Progenitor cell of endocrine pancreas (in vitro differentiated cells): ENCODE data around the gene LPP. TPM values are rescaled to one million over a fixed set of nuclear protein-coding genes. Genes with fewer than 3 reads are reported as not detected.

Source experiments
- DNase-seq: peaks from one replicate; pipeline ENCODE4 v3.0.0; 2021; ENCODE audit warnings: low spot score; ENCODE audit not compliant: unreplicated experiment
- H3K27ac Mint-ChIP-seq: 2 replicates; pipeline ENCODE4 v1.8.0; 2021; ENCODE audit warnings: mild to moderate bottlenecking, moderate library complexity, mixed read lengths
- H3K27me3 Mint-ChIP-seq: 2 replicates; pipeline ENCODE4 v1.8.0; 2021; ENCODE audit warnings: mixed read lengths
- H3K36me3 Mint-ChIP-seq: 2 replicates; pipeline ENCODE4 v1.8.0; 2022; ENCODE audit warnings: mixed read lengths; ENCODE audit not compliant: insufficient read depth
- H3K4me1 Mint-ChIP-seq: 2 replicates; pipeline ENCODE4 v1.8.0; 2021; ENCODE audit warnings: low read depth, mixed read lengths
- H3K4me3 Mint-ChIP-seq: 2 replicates; pipeline ENCODE4 v1.8.0; 2021; ENCODE audit warnings: low read depth, mild to moderate bottlenecking, moderate library complexity, mixed read lengths
- H3K9me3 Mint-ChIP-seq: 2 replicates; pipeline ENCODE4 v1.8.0; 2021; ENCODE audit warnings: low read depth, mixed read lengths
- CTCF ChIP-seq: fragments of 200-600 bp; sonication (generic); IDR thresholded peaks from one replicate; pipeline ENCODE4 v1.5.0; 2021; ENCODE audit warnings: antibody characterized with exemption, mild to moderate bottlenecking; ENCODE audit not compliant: unreplicated experiment
- total RNA-seq: library from RNA; stranded (reverse); gene quantifications from 2 replicates; pipeline ENCODE4 v1.2.1, GENCODE V29; 2021

LPP gene
- total RNA-seq, 1 donor from 2014 or later = 131 TPM

GRCh38 chr3:188817103-188817934, 663.4 kb downstream of the LPP start:
- peak overlapping the region; percentile 76 for H3K27ac Mint-ChIP-seq
- H3K36me3 Mint-ChIP-seq = no peaks in the 10 kb centered on the region
- no peak for DNase-seq
- no peaks in the 10 kb centered on the region for H3K27me3 Mint-ChIP-seq
- no peak overlapping the region for H3K4me3 Mint-ChIP-seq
- TF ChIP-seq CTCF = no peak
- no peaks in the 10 kb centered on the region for H3K9me3 Mint-ChIP-seq
- H3K4me1 Mint-ChIP-seq = peaks cover 19% of the 10 kb centered on the region

GRCh38 chr3:188817935-188818269, 663.9 kb downstream of the LPP start:
- peak overlapping the region; percentile 76 for H3K27ac Mint-ChIP-seq

GRCh38 chr3:188818282-188818681, 664.3 kb downstream of the LPP start:
- no peak for TF ChIP-seq CTCF
- no peaks in the 10 kb centered on the region for H3K27me3 Mint-ChIP-seq
- no peak overlapping the region for H3K4me3 Mint-ChIP-seq
- H3K27ac Mint-ChIP-seq = no peak overlapping the region
- H3K4me1 Mint-ChIP-seq = peaks cover 19% of the 10 kb centered on the region
- no peak for DNase-seq
- H3K36me3 Mint-ChIP-seq = no peaks in the 10 kb centered on the region
- H3K9me3 Mint-ChIP-seq = no peaks in the 10 kb centered on the region

More at GRCh38 chr3:188817935-188818269, 663.9 kb downstream of the LPP start:
- DNase-seq = no peak
- TF ChIP-seq CTCF = no peak
- Mint-ChIP-seq H3K9me3 (no peaks in the 10 kb centered on the region), H3K4me3 (no peak overlapping the region), H3K4me1 (peaks cover 19% of the 10 kb centered on the region), H3K36me3 (no peaks in the 10 kb centered on the region), H3K27me3 (no peaks in the 10 kb centered on the region)

GRCh38 chr3:188819939-188820338, 666.0 kb downstream of the LPP start:
- DNase-seq = no peak
- TF ChIP-seq CTCF = no peak
- no peaks in the 10 kb centered on the region for H3K9me3 Mint-ChIP-seq
- peaks cover 19% of the 10 kb centered on the region for H3K4me1 Mint-ChIP-seq
- H3K27me3 Mint-ChIP-seq = no peaks in the 10 kb centered on the region
- H3K4me3 Mint-ChIP-seq = no peak overlapping the region
- no peaks in the 10 kb centered on the region for H3K36me3 Mint-ChIP-seq
- H3K27ac Mint-ChIP-seq = no peak overlapping the region

- Mint-ChIP-seq H3K27ac (no peak overlapping the region), H3K9me3 (no peaks in the 10 kb centered on the region)
- no peak for TF ChIP-seq CTCF
Measured at GRCh38 chr3:188822004-188822403, 668.0 kb downstream of the LPP start.

More at GRCh38 chr3:188822004-188822403, 668.0 kb downstream of the LPP start:
- H3K27me3 Mint-ChIP-seq = no peaks in the 10 kb centered on the region
- H3K4me1 Mint-ChIP-seq = peaks cover 14% of the 10 kb centered on the region
- H3K36me3 Mint-ChIP-seq = no peaks in the 10 kb centered on the region
- no peak for DNase-seq
- no peak overlapping the region for H3K4me3 Mint-ChIP-seq
